Measurements from ENCODE around the gene TENM4.
A peak's percentile ranks its signal among the peaks of the same experiment; 100 is the strongest.

Gene TENM4

GRCh38 chr11:78823588-78823987 is 617.2 kb downstream of the TENM4 start:
- no peak for DNase-seq

GRCh38 chr11:78822931-78823423 is 617.9 kb downstream of the TENM4 start:
- DNase-seq, result no peak

GRCh38 chr11:78821371-78822306 is 619.2 kb downstream of the TENM4 start:
- DNase-seq, result no peak

GRCh38 chr11:78820741-78821140 is 620.1 kb downstream of the TENM4 start:
- no peak for DNase-seq

GRCh38 chr11:78818201-78818600 is 622.6 kb downstream of the TENM4 start:
- no peak for DNase-seq

GRCh38 chr11:78815831-78816230 is 625.0 kb downstream of the TENM4 start:
- DNase-seq, result no peak

GRCh38 chr11:78812513-78813293 is 628.1 kb downstream of the TENM4 start:
- DNase-seq, result no peak

- DNase-seq, result no peak
Measured at GRCh38 chr11:78810559-78811009, 630.2 kb downstream of the TENM4 start.

GRCh38 chr11:78809931-78810541 is 630.8 kb downstream of the TENM4 start:
- no peak for DNase-seq

GRCh38 chr11:78808923-78809322 is 631.9 kb downstream of the TENM4 start:
- DNase-seq, result no peak

GRCh38 chr11:78807351-78807750 is 633.5 kb downstream of the TENM4 start:
- DNase-seq, result no peak

- no peak for DNase-seq
Measured at GRCh38 chr11:78806214-78807004, 634.4 kb downstream of the TENM4 start.

GRCh38 chr11:78804991-78805390 is 635.8 kb downstream of the TENM4 start:
- no peak for DNase-seq

- DNase-seq, result no peak
Measured at GRCh38 chr11:78803995-78804394, 636.8 kb downstream of the TENM4 start.

GRCh38 chr11:78802058-78802761 is 638.6 kb downstream of the TENM4 start:
- no peak for DNase-seq

- DNase-seq, result peak; percentile 26
Measured at GRCh38 chr11:78801161-78801884, 639.5 kb downstream of the TENM4 start.

- DNase-seq, result no peak
Measured at GRCh38 chr11:78800756-78801155, 640.1 kb downstream of the TENM4 start.

GRCh38 chr11:78800096-78800690 is 640.6 kb downstream of the TENM4 start:
- no peak for DNase-seq

GRCh38 chr11:78798663-78799062 is 642.2 kb downstream of the TENM4 start:
- DNase-seq, result no peak

GRCh38 chr11:78797559-78797958 is 643.3 kb downstream of the TENM4 start:
- DNase-seq, result no peak

GRCh38 chr11:78796956-78797355 is 643.9 kb downstream of the TENM4 start:
- no peak for DNase-seq

Data from NCI-H774 (cell line).